HG03139 (cell line): ENCODE data around the gene MAPK1.
A peak's percentile ranks its signal among the peaks of the same experiment; 100 is the strongest.
"Not testable (repeated sequence)": the region's sequence is repeated elsewhere in the genome, so short reads cannot be mapped to it uniquely, and the experiment has no call there.

Experiments
- ATAC-seq: cut with Tn5 transposase; IDR thresholded peaks from one replicate; pipeline ENCODE4 v1.9.1; 2021; ENCODE audit not compliant: unreplicated experiment

The MAPK1 gene

GRCh38 chr22:21867528-21868266 is at the start of gene MAPK1:
Gene MAPK1, minus strand, starts transcription at chr22:21867645. Its CDS starts 205 bp downstream, at chr22:21867440.
- peak; percentile 75 for ATAC-seq

- no peak for ATAC-seq
Measured at GRCh38 chr22:21916309-21916918, 49.0 kb upstream of the MAPK1 start.

- ATAC-seq: no peak
Measured at GRCh38 chr22:21915624-21916308, 48.3 kb upstream of the MAPK1 start.

GRCh38 chr22:21914033-21914642 is 46.7 kb upstream of the MAPK1 start:
- ATAC-seq: not testable (repeated sequence)

GRCh38 chr22:21910367-21910766 is 42.9 kb upstream of the MAPK1 start:
- ATAC-seq: not testable (repeated sequence)

GRCh38 chr22:21909871-21910270 is 42.4 kb upstream of the MAPK1 start:
- no peak for ATAC-seq

- ATAC-seq: no peak
Measured at GRCh38 chr22:21907638-21908522, 40.4 kb upstream of the MAPK1 start.

GRCh38 chr22:21905234-21905633 is 37.8 kb upstream of the MAPK1 start:
- ATAC-seq: not testable (repeated sequence)

- no peak for ATAC-seq
Measured at GRCh38 chr22:21904250-21904789, 36.9 kb upstream of the MAPK1 start.

- ATAC-seq: no peak
Measured at GRCh38 chr22:21903283-21903682, 35.8 kb upstream of the MAPK1 start.

GRCh38 chr22:21902296-21903087 is 35.0 kb upstream of the MAPK1 start:
- no peak for ATAC-seq

GRCh38 chr22:21898354-21898896 is 31.0 kb upstream of the MAPK1 start:
- ATAC-seq: no peak

- ATAC-seq: no peak
Measured at GRCh38 chr22:21896951-21897513, 29.6 kb upstream of the MAPK1 start.

GRCh38 chr22:21896275-21896674 is 28.8 kb upstream of the MAPK1 start:
- not testable (repeated sequence) for ATAC-seq

GRCh38 chr22:21894799-21895198 is 27.4 kb upstream of the MAPK1 start:
- no peak for ATAC-seq

GRCh38 chr22:21889251-21889990 is 22.0 kb upstream of the MAPK1 start:
- ATAC-seq: no peak

GRCh38 chr22:21887841-21888240 is 20.4 kb upstream of the MAPK1 start:
- ATAC-seq: no peak

GRCh38 chr22:21883930-21884329 is 16.5 kb upstream of the MAPK1 start:
- not testable (repeated sequence) for ATAC-seq
